Measurements from ENCODE around the gene NFATC2. TPM values are rescaled to one million over a fixed set of nuclear protein-coding genes. Genes with fewer than 3 reads are reported as not detected.
A peak's percentile ranks its signal among the peaks of the same experiment; 100 is the strongest.

The NFATC2 gene
- polyA plus RNA-seq, 1 donor: 22.3 TPM

DNA sequence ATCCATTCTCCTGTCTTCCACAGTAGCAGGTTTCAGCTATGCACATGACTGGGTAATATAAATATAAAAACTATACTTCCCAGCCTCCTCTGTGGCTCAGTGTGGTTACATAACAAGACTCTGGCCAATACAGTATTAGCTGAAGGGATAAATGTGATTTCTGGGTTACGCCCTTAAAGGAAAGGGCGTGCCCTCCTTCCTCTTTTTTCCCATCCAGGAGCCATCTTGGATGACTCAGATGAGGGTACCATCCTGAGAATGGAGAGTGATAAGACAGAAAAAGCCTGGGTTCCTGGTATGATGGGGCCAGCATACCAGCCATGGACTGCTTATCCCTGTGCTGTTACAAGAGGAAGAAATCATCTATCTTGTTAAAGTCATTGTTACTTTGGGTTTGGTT lies 123.3 kb downstream of the NFATC2 start:
- Histone ChIP-seq H3K4me3 (ENCODE audit: low read length) (no peak overlapping the region), H3K27ac (ENCODE audit: low read length) (no peak overlapping the region), H3K36me3 (ENCODE audit: control insufficient read depth, insufficient read depth, low read length) (peaks cover 48% of the 10 kb centered on the region), H3K4me1 (ENCODE audit: control insufficient read depth, insufficient read depth, low read length) (no peaks in the 10 kb centered on the region), H3K9me3 (ENCODE audit: control insufficient read depth, low read depth, low read length) (no peaks in the 10 kb centered on the region), H3K27me3 (ENCODE audit: control insufficient read depth, insufficient read depth, low read length) (no peaks in the 10 kb centered on the region)
- WGBS (ENCODE audit: insufficient coverage, low lambda C conversion rate): no CpG with 5 or more reads among the region's 2 CpGs
- DNase-seq: no peak

DNA sequence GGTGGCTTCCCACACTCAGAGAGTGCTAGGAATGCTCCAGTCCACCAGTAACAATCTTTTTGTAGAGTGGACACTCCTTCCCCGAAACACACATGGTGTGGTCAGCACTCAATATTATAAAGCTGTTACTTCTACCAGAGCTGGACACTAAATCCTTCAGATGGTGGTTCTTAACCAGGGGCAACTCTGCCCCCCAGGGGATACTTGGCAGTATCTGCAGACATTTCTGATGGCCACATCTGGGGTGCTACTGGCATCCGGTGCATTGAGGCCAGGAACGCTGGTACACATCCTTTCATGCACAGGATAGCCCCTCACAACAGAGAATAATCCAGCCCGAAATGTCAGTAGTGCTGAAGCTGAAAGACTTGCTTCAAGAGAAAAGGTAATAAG lies 124.4 kb downstream of the NFATC2 start:
- no peaks in the 10 kb centered on the region for H3K4me1 ChIP-seq (ENCODE audit: control insufficient read depth, insufficient read depth, low read length)
- no peak overlapping the region for H3K27ac ChIP-seq (ENCODE audit: low read length)
- DNase-seq: no peak
- H3K36me3 ChIP-seq (ENCODE audit: control insufficient read depth, insufficient read depth, low read length): peaks cover 46% of the 10 kb centered on the region
- H3K4me3 ChIP-seq (ENCODE audit: low read length): no peak overlapping the region
- whole genome bisulfite sequencing (ENCODE audit: insufficient coverage, low lambda C conversion rate): no CpG with 5 or more reads among the region's 4 CpGs
- no peaks in the 10 kb centered on the region for H3K27me3 ChIP-seq (ENCODE audit: control insufficient read depth, insufficient read depth, low read length)
- H3K9me3 ChIP-seq (ENCODE audit: control insufficient read depth, low read depth, low read length): no peaks in the 10 kb centered on the region

DNA sequence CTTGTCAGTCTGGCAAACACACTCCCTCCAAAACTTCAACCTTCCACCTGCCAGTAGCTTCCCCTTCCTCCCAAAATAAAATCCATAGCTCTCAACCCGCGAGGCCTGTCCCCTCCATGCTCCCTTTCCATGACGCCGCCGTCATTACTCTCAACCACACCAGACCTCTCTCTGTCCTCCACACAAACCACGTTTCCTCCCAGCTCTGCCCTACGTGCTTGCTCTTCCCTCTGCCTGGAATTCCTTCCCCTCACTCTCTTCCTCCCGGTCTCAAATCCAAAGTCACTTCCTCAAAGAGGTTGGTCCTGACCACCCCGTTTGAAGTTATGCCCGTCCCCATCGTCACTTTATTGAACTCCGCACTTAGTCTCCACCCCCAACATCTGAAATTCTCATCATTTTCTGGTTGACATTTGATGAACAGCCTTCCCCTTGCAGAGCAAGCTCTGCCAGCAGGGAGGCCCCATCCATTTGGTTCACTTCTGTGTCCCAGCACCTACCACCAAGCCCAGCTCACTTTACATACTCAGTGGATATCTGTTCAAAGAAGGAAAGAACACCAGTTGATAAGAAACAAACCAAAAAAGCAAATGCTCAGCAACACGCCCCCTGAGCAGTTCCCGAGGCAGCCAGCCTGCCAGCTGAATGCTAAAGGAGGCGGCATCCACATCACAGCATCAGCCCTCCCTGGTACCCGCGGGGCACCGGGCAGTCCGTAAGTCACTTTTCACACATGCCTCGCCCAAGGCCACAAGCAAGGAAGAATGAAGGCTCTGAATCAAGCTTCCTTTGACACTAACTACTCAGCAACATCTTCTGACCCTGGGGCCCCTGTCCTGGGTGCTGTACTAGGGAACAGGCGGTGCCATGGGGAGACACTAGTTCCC lies 125.0 kb downstream of the NFATC2 start:
- 67% methylated on average over 12 of the region's 21 CpGs for WGBS (ENCODE audit: insufficient coverage, low lambda C conversion rate)
- H3K27ac ChIP-seq (ENCODE audit: low read length): no peak overlapping the region
- no peak overlapping the region for H3K4me3 ChIP-seq (ENCODE audit: low read length)
- H3K36me3 ChIP-seq (ENCODE audit: control insufficient read depth, insufficient read depth, low read length): peaks cover 46% of the 10 kb centered on the region
- DNase-seq: no peak
- H3K4me1 ChIP-seq (ENCODE audit: control insufficient read depth, insufficient read depth, low read length): no peaks in the 10 kb centered on the region
- no peaks in the 10 kb centered on the region for H3K9me3 ChIP-seq (ENCODE audit: control insufficient read depth, low read depth, low read length)
- no peaks in the 10 kb centered on the region for H3K27me3 ChIP-seq (ENCODE audit: control insufficient read depth, insufficient read depth, low read length)

DNA sequence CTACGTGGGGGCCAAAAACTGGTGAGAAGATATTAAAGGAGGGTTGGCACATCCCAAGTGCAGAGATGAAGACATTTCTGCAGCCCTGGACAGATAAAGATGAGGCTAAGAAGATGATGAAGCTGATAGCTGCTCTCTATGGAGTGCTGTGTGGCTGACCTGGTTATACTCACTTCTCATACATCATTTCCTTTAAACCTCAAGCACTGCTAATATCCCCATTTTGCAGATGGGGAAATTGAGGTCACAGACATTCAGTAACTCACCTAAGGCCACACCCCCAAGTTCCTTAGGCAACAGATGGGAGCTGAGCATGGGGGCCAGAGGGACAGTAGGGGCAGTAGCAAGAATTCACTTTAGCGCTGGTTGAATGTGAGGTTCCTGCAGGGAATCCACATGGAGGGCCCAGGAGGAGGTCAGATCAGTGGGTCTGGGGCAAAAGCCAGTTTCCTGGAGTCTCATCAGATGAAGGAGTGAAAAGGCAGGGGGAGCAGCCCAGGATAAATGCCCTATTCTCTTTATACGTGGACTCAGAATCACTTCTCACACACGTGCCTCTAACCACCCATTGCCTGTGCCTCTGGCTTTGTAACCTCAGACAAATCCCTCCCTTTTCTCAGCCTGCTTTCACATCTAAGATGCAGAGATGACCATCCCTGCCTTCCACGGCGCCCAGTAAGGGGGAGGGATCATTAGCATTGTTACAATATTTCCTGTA lies 125.8 kb downstream of the NFATC2 start:
- WGBS (ENCODE audit: insufficient coverage, low lambda C conversion rate): 100% methylated on average over 1 of the region's 6 CpGs
- H3K4me1 ChIP-seq (ENCODE audit: control insufficient read depth, insufficient read depth, low read length): no peaks in the 10 kb centered on the region
- H3K36me3 ChIP-seq (ENCODE audit: control insufficient read depth, insufficient read depth, low read length): peaks cover 45% of the 10 kb centered on the region
- no peaks in the 10 kb centered on the region for H3K9me3 ChIP-seq (ENCODE audit: control insufficient read depth, low read depth, low read length)
- H3K4me3 ChIP-seq (ENCODE audit: low read length): no peak overlapping the region
- no peak for DNase-seq
- H3K27me3 ChIP-seq (ENCODE audit: control insufficient read depth, insufficient read depth, low read length): no peaks in the 10 kb centered on the region
- H3K27ac ChIP-seq (ENCODE audit: low read length): no peak overlapping the region

DNA sequence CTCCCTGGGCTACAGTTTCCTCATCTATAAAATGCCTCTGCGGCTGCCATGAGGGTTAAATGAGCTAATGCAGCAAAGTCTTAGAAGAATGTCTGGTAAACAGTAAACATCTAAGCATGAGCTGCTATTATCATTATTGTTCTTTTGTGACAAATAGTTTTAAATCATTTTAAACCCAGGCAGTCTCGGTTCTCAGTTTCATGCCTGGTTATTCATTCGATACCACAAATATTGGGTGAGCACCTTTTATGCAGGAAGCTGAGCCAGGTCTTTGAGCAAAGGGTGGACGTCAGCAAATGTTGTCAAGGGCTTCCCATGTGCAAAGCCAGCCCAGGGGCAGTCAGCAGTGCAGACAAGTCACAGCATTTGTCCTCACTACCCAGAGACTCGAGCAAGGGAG lies 128.7 kb downstream of the NFATC2 start:
- no peak for DNase-seq
- Histone ChIP-seq H3K4me3 (ENCODE audit: low read length) (no peak overlapping the region), H3K9me3 (ENCODE audit: control insufficient read depth, low read depth, low read length) (no peaks in the 10 kb centered on the region), H3K4me1 (ENCODE audit: control insufficient read depth, insufficient read depth, low read length) (no peaks in the 10 kb centered on the region), H3K36me3 (ENCODE audit: control insufficient read depth, insufficient read depth, low read length) (peaks cover 46% of the 10 kb centered on the region), H3K27me3 (ENCODE audit: control insufficient read depth, insufficient read depth, low read length) (no peaks in the 10 kb centered on the region), H3K27ac (ENCODE audit: low read length) (no peak overlapping the region)
- 100% methylated on average over 1 of the region's 5 CpGs for WGBS (ENCODE audit: insufficient coverage, low lambda C conversion rate)

DNA sequence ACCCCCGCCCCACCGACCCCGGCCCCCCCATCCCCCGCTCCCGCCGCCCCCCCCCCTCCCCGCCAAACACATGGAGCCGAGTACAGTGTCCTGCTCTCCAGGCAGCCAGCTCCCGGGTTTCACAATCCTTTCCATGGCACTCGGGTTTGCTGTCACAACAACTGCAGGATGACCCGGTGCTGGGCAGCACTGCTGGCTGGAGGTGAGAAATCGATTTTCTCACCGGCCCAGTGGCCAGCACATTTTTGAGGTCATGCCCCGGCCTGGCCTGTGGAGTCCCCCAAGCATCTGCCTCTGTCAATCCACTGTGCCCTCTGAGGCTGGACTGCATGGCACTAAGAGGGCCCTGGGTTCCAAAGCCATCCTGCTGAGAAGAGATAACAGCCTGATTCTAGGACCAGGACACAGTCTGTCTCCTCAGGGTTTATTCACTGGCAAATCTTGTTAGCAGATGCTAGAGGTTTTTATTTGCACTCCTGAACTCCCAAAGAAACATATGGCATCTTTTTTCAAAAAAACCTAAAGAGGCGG lies 129.5 kb downstream of the NFATC2 start:
- 100% methylated on average over 1 of the region's 15 CpGs for WGBS (ENCODE audit: insufficient coverage, low lambda C conversion rate)
- DNase-seq: no peak
- peaks cover 46% of the 10 kb centered on the region for H3K36me3 ChIP-seq (ENCODE audit: control insufficient read depth, insufficient read depth, low read length)
- no peak overlapping the region for H3K4me3 ChIP-seq (ENCODE audit: low read length)
- H3K27ac ChIP-seq (ENCODE audit: low read length): no peak overlapping the region
- no peaks in the 10 kb centered on the region for H3K4me1 ChIP-seq (ENCODE audit: control insufficient read depth, insufficient read depth, low read length)
- no peaks in the 10 kb centered on the region for H3K9me3 ChIP-seq (ENCODE audit: control insufficient read depth, low read depth, low read length)
- no peaks in the 10 kb centered on the region for H3K27me3 ChIP-seq (ENCODE audit: control insufficient read depth, insufficient read depth, low read length)

DNA sequence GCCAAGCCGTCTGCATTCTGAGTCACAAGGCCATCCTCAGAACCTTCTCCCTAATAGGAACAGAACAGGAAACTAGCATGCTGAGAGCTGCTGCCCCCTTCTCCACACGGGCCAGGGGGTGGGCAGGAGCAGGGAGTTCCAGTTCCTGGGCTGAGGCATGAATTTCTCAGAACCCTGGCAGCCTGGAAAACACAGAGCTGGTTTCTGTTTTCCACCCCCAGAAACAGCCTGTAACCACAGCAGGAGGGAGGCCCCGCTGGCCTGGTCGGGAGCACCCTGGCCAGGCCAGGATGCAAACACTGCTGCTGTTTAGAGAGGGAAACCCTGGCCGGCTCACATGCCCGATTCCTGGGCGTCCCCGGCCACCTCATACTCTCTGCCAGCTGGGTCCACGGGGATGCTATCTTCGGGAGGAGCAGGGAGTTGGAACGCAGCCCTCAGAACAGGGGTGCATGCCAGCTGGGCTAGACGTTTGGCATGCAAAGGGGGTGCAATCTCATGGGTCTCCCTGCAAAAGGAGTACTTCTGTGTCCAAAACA lies 130.1 kb downstream of the NFATC2 start:
- no CpG with 5 or more reads among the region's 12 CpGs for WGBS (ENCODE audit: insufficient coverage, low lambda C conversion rate)
- H3K27ac ChIP-seq (ENCODE audit: low read length): no peak overlapping the region
- no peaks in the 10 kb centered on the region for H3K4me1 ChIP-seq (ENCODE audit: control insufficient read depth, insufficient read depth, low read length)
- H3K36me3 ChIP-seq (ENCODE audit: control insufficient read depth, insufficient read depth, low read length): peaks cover 46% of the 10 kb centered on the region
- H3K9me3 ChIP-seq (ENCODE audit: control insufficient read depth, low read depth, low read length): no peaks in the 10 kb centered on the region
- no peak overlapping the region for H3K4me3 ChIP-seq (ENCODE audit: low read length)
- DNase-seq: peak in 1 of 2 donors; percentile 24
- H3K27me3 ChIP-seq (ENCODE audit: control insufficient read depth, insufficient read depth, low read length): no peaks in the 10 kb centered on the region

DNA sequence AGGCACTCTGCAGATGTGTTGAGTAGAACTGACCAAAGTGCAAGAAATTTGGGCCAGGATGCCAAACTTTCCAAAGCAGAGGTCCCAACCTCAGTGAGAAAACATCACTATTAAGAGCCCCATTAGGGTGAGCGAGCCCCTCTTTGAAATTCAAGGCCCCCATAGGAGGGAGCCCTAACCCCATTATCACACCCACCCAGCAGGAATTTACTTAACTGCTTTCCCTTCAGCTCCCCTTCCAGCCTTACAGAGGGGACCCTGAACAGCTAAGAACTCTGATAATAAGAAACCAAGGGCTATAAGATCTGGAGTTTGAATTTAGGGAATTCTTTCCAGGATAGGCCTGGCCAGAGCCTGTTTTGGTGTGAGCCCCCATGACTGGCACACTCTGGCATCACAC lies 130.6 kb downstream of the NFATC2 start:
- Histone ChIP-seq H3K36me3 (ENCODE audit: control insufficient read depth, insufficient read depth, low read length) (peaks cover 48% of the 10 kb centered on the region), H3K27ac (ENCODE audit: low read length) (no peak overlapping the region), H3K4me3 (ENCODE audit: low read length) (no peak overlapping the region), H3K9me3 (ENCODE audit: control insufficient read depth, low read depth, low read length) (no peaks in the 10 kb centered on the region), H3K27me3 (ENCODE audit: control insufficient read depth, insufficient read depth, low read length) (no peaks in the 10 kb centered on the region), H3K4me1 (ENCODE audit: control insufficient read depth, insufficient read depth, low read length) (no peaks in the 10 kb centered on the region)
- no peak for DNase-seq
- WGBS (ENCODE audit: insufficient coverage, low lambda C conversion rate): no CpG with 5 or more reads among the region's 1 CpG

DNA sequence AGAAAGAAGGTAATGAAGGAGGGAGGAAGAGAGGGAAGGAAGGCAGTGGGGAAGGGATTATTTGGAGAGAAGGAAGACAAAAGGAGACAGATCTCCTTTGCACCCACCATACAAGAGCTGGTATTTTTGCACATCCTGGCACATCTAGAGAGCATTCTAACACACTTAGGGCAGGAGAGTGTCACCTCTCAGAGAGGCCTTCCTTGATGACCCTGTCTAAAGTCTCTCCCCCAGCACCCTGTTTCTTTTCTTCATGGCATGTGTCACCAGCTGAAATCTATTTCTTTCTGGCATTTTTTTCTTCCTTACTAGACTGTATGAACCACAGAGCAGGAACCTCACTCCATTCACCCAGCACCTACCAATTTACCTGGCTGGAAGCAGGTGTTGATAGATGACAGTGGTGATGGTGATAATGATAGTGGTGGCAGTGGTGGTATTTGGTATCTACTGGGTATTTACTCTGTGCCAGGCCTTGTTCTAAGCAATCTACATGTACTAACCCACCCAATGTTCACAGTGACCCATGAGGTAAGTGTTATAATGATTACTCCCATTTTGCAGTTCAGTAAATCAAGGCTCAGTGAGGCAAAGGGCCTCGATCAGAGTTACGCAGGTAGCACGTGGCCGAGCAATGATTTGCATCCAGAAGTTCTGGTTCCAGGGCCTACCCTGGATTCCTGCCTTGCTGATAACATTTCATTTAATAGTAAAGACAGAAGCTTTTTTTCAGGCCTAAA lies 131.8 kb downstream of the NFATC2 start:
- no peak for DNase-seq
- Histone ChIP-seq H3K27ac (ENCODE audit: low read length) (no peak overlapping the region), H3K9me3 (ENCODE audit: control insufficient read depth, low read depth, low read length) (no peaks in the 10 kb centered on the region), H3K36me3 (ENCODE audit: control insufficient read depth, insufficient read depth, low read length) (peaks cover 51% of the 10 kb centered on the region), H3K4me3 (ENCODE audit: low read length) (no peak overlapping the region), H3K4me1 (ENCODE audit: control insufficient read depth, insufficient read depth, low read length) (no peaks in the 10 kb centered on the region), H3K27me3 (ENCODE audit: control insufficient read depth, insufficient read depth, low read length) (no peaks in the 10 kb centered on the region)
- WGBS (ENCODE audit: insufficient coverage, low lambda C conversion rate): no CpG with 5 or more reads among the region's 4 CpGs

All from large intestine (tissue), 3 donors.